ENCODE data around the gene NOL4L. TPM values are rescaled to one million over a fixed set of nuclear protein-coding genes. Genes with fewer than 3 reads are reported as not detected.

The NOL4L gene
- total RNA-seq, 1 experiment from 2014 or later: 7.5 TPM

DNA sequence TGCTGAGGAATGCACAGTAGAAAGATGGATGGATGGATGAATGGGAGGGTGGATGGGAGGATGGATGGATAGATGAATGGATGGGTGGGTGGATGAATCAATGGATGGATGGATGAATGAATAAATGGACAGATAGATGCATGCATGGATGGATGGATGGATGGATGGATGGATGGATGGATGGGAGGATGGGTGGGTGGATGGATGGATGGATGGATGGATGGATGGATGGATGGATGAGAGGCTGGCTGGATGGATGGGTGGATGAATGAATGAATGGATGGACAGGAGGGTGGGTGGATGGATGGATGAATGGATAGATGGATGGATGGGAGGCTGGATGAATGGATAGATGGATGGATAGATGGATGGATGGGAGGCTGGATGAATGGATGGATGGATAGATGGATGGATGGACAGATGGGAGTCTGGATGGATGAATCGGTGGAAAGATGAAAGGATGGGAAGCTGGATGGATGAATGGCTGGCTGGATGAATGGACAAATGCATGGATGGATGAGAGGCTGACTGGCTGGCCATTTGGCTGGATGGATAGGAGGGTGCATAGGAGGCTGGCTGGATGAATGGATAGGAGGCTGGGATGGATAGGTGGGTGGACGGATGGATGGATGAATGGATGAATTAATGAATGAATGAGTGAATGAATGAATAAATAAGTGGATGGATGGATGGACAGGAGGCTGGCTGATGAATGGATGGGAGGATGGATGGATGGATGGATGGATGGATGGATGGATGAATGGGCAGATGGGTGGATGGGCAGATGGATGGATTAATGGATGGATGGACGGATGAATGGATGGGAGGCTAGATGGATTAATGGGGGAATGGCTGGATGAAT is 28.3 kb upstream of the NOL4L start:
- DNase-seq (ENCODE audit: extremely low read depth, low read depth): no peak

DNA sequence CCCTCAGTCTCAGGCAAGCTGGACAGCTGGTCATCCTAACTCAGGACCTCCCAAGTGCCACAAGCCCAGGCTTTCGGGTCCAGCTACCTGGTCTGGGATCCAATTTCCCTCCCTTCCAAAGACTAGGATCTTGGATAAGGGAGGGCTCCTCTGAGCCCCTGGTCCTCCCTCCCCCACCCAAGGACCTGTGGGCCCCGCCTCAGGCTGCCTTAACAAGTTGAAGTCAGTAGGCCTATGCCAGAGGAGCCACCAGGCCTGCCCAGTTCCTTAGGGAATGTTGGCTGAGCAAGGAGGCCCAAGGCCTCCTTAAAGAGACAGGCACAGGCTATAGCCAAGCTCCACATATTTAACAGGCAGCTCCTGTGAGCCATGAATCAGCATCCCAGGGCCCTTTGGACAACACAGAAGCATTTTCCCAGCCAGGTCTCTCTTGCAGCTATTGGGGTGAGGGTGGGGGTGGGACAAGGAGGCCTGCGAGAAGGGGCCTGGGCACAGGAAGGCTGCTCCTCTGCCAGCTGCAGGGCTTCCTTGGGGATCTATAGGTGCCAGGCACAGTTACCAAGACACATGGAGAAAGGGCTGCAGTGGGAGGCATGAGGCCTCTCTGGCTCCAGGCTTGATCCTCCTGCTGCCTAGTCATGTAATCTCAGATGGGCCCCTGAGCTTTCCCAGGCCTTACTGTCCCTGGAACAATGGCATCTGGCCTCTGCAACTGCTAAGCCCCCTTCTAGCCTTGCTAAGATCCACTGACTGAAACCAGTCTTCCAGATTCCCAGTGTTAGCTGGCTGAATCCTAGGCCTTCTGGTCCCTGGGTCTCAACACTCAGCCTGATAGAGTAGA is 27.4 kb upstream of the NOL4L start:
- DNase-seq (ENCODE audit: extremely low read depth, low read depth): no peak

DNA sequence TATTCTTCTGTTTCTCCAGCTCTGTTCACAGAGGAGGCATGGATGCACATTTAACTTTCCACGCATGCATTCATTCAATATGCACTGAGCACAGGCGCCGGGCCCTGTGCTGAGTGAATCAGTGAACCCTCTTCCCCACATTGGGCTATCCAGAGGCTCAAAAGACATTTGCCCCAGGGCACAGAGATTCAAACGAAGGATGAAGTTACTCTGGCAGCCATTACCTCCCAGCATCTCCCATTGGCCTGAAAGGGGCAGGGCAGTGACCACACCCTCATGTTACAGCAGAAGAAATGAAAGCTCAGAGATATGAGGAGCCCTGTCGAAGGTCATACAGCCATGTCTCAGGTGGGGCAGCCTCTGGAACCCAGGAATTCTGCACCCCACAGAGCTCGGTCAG is 26.7 kb upstream of the NOL4L start:
- no peak for DNase-seq (ENCODE audit: extremely low read depth, low read depth)

DNA sequence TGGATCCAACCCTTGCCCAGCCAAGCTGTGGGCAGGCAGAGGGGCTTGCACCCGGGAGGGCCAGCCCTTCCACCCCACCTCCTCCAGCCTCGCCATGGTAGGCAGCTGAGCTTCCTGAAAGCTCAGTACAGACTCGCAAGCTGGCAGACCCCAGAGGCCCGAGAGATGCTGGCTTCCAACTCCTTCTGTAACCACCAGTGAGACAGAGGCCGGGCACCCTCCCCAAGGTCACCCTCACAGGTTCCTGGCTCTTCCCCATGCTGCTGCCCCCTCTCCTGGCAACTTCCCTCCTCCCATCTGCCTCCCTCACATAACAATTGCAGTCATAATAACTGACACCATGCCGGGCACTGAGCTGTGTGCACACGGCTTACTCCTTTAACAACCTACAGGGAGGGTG is 26.2 kb upstream of the NOL4L start:
- DNase-seq (ENCODE audit: extremely low read depth, low read depth): no peak

DNA sequence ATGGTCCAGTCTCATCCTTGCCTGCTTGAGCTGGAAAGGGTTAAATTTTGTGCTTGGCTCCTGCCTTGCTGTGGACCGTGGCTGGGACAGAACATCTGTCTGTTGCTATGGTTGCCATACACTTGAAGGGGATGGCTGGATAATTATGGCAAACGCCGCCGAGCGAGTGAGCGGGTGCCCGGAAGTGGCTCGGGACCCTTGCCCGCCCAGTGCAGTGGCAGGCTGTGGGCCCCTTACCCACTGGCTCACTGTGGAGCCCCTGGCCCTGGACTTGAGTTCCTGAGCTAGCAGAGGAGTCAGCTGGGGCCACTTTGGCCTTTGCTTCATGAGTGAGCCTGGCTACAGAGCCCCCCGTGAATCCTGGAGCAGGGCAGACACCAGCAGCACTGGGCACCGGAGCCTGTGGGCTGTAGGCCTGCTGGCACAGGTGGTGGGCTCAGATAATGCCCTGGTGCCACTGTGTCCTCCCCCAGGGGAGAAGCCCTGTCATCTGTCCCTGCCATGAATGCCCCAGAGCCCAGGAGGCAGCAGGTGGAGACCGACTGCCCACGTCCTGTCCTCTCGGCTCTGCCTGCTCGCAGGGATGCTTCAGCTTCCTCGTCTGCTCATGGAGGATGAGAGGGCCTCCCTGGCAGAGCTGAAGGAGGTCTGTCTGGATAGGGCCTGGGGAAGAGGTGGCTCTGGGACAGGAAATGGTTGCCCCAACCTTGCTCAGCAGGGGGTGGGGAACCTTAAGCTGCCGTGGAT is 25.5 kb upstream of the NOL4L start:
- DNase-seq (ENCODE audit: extremely low read depth, low read depth): no peak

DNA sequence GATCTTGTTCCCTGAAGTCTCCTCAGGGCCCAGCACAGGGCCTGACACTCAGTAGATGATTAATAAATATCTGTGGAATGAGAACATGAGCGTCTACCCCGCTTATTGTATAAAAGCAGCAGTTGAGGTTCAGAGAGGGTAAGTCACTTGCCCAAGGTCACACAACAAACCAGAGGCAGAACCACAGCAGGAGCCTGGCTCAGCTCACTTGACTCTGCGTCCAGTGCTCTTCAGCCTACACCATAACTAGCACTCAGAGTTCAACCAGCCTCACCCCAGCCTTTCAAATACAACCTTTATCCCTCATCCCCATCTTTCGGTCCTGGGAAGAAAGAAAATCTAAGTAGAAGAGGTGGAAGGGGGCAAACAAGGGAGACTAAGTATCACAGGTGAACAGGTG is 24.9 kb upstream of the NOL4L start:
- no peak for DNase-seq (ENCODE audit: extremely low read depth, low read depth)

DNA sequence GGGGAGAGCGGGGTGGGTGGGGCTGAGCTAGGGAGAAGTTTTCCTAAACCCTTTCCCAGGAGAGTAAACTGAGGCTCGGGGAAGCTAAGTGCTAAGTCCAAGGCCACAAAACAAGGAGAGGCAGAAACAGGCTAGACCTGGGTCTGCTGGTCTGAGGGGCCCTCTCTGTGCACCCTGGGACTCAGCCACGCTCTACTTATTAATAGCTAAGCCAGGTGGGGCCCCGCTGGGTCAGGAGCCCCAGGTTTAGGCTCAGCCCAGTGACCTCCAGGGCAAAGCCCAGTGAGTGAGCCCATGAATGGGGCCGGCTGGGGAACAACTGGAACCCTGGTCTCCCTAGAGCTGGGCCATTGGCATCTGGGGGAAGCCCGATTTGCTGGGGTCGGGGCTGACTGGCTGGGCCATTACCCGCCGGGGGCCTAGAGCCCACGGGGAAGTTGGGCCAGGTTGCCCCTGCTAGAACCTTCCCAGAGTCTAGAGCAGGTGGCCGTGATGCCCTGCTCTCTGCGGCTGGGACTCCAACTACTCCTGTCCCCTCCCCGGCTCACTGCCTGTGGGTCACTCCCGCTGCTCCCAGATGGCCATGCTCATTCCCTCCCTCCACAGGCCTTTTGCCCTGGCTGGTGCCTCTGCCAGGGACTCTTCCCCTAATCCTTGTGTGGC is 24.1 kb upstream of the NOL4L start:
- DNase-seq (ENCODE audit: extremely low read depth, low read depth): no peak

DNA sequence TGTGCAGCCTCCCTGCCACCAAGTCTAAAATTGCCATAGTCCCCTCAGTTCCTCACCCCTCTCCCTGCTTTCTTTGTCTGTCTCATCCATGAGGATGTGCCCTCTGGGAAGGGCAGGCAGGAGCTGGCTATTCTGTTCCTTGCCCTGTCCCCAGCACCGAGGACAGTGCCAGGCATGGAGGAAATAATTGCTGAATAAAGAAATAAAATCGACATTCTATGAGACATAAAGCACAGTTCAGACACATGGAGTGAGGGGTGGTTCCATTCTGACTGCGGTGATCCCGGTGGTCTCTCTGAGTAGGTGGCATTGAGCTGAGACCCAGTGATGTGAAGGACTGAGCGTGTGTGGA is 23.5 kb upstream of the NOL4L start:
- DNase-seq (ENCODE audit: extremely low read depth, low read depth): no peak

- DNase-seq (ENCODE audit: extremely low read depth, low read depth): no peak
Observed at GRCh38 chr20:32607727-32608663, 22.9 kb upstream of the NOL4L start.

GRCh38 chr20:32607324-32607723 is 22.2 kb upstream of the NOL4L start:
- DNase-seq (ENCODE audit: extremely low read depth, low read depth): no peak

- DNase-seq (ENCODE audit: extremely low read depth, low read depth): no peak
Observed at GRCh38 chr20:32606790-32607189, 21.7 kb upstream of the NOL4L start.

DNA sequence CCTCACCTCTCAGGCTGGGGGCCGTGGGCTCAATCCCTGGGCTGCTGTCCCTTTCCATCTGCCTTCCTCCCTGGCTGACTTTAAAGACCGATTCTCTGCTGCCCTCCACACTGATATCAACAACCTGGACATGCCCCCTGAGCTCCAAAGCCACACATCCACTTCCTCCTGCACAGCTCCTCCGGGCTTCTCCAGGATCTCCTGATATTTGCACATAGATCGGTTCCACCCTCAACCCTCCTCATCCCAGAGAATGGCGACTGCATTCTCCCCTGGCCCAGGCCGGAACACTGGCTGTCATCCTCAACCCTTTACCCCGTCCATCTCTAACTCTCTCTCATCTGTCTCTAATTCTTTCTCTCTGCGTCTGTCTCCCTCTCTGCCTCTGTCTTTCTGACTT is 21.0 kb upstream of the NOL4L start:
- DNase-seq (ENCODE audit: extremely low read depth, low read depth): no peak

DNA sequence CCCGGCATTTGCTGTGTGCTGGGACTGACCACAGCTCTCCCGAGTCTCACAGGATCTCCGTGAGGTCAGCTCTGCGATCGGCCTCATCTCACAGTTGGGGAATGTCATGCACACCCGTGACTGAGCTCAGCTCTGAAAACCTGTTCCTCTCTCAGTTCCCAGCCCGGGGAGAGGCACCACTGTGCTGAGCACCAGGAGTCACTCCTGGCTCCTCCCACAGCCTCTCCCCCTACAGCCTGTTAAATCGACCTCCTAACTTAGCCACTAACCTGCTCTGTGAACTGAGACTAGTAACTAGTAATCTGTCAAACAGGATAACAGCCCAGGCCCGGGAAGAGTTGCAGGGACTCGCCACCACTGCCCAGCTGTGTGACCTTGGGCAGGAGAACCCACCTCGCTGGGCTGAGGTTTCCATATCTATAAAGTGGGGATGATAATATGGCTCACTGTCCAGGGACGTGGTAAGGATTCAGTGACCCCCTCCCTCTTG is 20.1 kb upstream of the NOL4L start:
- DNase-seq (ENCODE audit: extremely low read depth, low read depth): no peak

- no peak for DNase-seq (ENCODE audit: extremely low read depth, low read depth)
Observed at GRCh38 chr20:32603046-32603726, 18.1 kb upstream of the NOL4L start.

DNA sequence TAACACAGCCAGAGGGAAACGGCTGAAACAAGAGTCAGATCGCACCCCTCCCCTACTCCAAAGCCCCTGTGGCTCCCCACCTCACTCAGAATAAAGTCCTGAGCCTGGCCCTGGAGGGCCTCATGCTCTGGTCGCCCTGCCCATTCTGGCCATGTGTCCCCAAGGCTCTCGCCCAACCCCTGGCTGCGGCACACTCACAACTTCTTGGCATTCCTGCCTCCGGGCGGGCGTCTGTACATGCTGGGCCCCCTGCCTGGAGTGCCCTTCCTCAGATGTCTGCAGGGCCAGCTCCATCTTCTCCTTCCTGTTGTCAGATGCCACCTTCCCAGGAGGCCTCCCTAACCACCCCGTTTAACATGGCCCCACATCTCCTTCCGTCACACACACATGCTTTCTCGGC is 17.1 kb upstream of the NOL4L start:
- no peak for DNase-seq (ENCODE audit: extremely low read depth, low read depth)

DNA sequence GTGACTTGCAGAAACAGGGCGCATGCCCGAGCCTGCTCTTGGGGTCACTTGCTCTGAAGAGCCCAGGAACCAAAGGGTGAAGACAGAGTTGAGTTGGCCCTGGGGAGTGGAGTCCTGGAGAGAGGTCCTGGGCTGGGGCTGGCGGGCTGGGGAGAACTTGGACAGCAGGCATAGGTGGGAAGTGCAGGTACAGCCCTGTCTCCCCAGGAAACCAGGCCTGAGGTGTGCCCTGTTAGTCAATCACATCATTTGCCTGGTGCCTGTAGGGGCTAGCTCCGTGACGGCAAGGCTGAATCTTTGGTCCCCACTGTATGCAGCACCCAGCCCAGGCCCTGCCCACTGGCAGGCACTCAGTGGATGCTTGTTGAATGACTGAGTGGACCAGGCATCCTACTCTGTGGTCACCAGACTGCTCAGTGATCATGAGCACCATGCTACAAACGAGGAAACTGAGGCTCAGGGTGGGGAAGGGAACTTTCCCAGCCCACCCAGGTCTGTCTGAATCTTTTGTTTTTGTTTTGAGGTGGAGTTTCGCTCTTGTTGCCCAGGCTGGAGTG is 15.6 kb upstream of the NOL4L start:
- DNase-seq (ENCODE audit: extremely low read depth, low read depth): no peak

DNA sequence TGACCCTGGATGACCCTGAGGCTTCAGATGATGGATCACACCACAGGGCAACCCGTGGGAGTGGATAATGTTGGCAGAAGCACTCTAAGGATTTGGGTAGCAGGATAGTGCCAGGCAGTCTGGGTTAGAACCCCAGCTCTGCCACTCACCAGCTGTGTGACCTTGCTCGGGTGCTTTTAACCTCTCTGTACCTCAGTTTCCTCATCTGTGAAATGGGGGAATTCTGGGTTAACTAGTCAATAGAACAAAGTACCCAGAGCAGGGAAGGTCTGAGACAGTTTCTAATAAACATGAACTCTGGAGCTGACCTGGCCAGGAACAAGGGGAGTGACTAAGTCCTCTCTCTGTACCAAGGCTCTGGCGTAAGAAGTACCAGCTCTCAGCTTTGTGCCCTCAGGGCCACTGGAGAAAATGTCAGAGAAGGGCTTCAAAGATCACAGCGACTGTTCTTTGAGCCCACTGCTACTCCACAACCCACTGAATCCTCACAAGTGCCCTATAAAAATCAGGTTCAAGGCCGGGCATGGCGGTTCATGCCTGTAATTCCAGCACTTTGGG is 14.7 kb upstream of the NOL4L start:
- no peak for DNase-seq (ENCODE audit: extremely low read depth, low read depth)

DNA sequence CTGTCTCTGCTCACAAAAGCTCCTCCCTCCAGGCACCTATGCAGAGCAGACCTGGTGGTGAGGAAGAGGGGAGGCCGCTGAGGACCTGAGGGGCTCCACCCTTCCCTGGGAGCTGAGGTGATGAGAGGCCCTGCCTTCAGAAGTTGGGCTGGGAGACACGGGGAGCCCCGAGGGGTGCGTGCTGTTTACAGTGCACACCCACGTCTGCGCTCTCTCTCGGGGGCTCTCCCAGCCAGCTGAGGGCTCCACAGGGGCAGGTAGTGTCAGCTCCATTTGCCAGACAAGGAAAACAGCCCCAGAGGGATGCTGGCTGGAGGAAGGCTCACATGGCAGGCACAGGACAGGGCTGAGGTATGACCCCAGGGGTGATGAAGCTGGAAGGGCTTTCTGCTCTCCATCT is 13.5 kb upstream of the NOL4L start:
- DNase-seq (ENCODE audit: extremely low read depth, low read depth): no peak

Data from NCI-H460 (cell line).